Body of pancreas (tissue), 4 donors: ENCODE results near the gene LIPC.

Source experiments
- POLR2A ChIP-seq, 3 donors: fragments of 450-650 bp; IDR thresholded peaks; one replicate each; pipeline ENCODE4 v1.6.1; 2016; ENCODE audit warnings: antibody characterized with exemption in 3 of 3, mild to moderate bottlenecking in 2 of 3
- TF ChIP-seq, protein P1 (sequence below), 7 experiments: fragments of 450-650 bp in 4 of 7; fragments of 200-600 bp in 3 of 7; sonication (generic) in 3 of 7; IDR thresholded peaks; one replicate each; pipeline ENCODE4 v1.5.1; 2016 to 2019; ENCODE audit warnings: antibody characterized with exemption in 7 of 7

- TF ChIP-seq, protein P1, sequence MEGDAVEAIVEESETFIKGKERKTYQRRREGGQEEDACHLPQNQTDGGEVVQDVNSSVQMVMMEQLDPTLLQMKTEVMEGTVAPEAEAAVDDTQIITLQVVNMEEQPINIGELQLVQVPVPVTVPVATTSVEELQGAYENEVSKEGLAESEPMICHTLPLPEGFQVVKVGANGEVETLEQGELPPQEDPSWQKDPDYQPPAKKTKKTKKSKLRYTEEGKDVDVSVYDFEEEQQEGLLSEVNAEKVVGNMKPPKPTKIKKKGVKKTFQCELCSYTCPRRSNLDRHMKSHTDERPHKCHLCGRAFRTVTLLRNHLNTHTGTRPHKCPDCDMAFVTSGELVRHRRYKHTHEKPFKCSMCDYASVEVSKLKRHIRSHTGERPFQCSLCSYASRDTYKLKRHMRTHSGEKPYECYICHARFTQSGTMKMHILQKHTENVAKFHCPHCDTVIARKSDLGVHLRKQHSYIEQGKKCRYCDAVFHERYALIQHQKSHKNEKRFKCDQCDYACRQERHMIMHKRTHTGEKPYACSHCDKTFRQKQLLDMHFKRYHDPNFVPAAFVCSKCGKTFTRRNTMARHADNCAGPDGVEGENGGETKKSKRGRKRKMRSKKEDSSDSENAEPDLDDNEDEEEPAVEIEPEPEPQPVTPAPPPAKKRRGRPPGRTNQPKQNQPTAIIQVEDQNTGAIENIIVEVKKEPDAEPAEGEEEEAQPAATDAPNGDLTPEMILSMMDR (IDR thresholded peaks at IDR 0.05): no peak
- TF ChIP-seq POLR2A (IDR thresholded peaks at IDR 0.05): no peak
Measured at GRCh38 chr15:58466566-58466965, 34.8 kb downstream of the LIPC start.
